ENCODE measurements around the gene FAM83C.

FAM83C gene

GRCh38 chr20:35326021-35326739 lies 34.0 kb upstream of the FAM83C start:
- no peak for TF ChIP-seq CTCF (conservative IDR thresholded peaks at IDR 0.05)
- H3K27ac ChIP-seq: no peak overlapping the region

GRCh38 chr20:35325401-35325800 lies 33.2 kb upstream of the FAM83C start:
- H3K27ac ChIP-seq: no peak overlapping the region
- no peak for TF ChIP-seq CTCF (conservative IDR thresholded peaks at IDR 0.05)

GRCh38 chr20:35320396-35321126 lies 28.3 kb upstream of the FAM83C start:
- no peak for TF ChIP-seq CTCF (conservative IDR thresholded peaks at IDR 0.05)
- no peak overlapping the region for H3K27ac ChIP-seq

- peak overlapping the region; percentile 50; the same call in 1 of the 2 replicates for H3K27ac ChIP-seq
- no peak for TF ChIP-seq CTCF (conservative IDR thresholded peaks at IDR 0.05)
Observed at GRCh38 chr20:35319871-35320197, 27.6 kb upstream of the FAM83C start.

- TF ChIP-seq CTCF (conservative IDR thresholded peaks at IDR 0.05): no peak
- peak overlapping the region; percentile 50; the same call in 1 of the 2 replicates for H3K27ac ChIP-seq
Observed at GRCh38 chr20:35319192-35319870, 27.1 kb upstream of the FAM83C start.

- peak overlapping the region; percentile 50 for H3K27ac ChIP-seq
- no peak for TF ChIP-seq CTCF (conservative IDR thresholded peaks at IDR 0.05)
Observed at GRCh38 chr20:35318502-35319157, 26.4 kb upstream of the FAM83C start.
